Measurements from ENCODE around the gene KRTAP10-11. TPM values are rescaled to one million over a fixed set of nuclear protein-coding genes. Genes with fewer than 3 reads are reported as not detected.
"Not testable (repeated sequence)": the region's sequence is repeated elsewhere in the genome, so short reads cannot be mapped to it uniquely, and the experiment has no call there.

KRTAP10-11 gene
- total and polyA plus RNA-seq, 3 donors from 2014 or later, result 0.37 TPM; not detected in 2

- DNase-seq, result no peak
- Histone ChIP-seq H3K27me3 (no peaks in the 10 kb centered on the region), H3K36me3 (ENCODE audit: low read depth, missing control alignments) (no peaks in the 10 kb centered on the region), H3K27ac (no peak within 1 kb of the TSS), H3K4me3 (no peak within 1 kb of the TSS), H3K4me1 (no peaks in the 10 kb centered on the region), H3K9me3 (no peaks in the 10 kb centered on the region)
- intact Hi-C loops (cut with DNase I; ENCODE audit: low total_unique reads), result no loop called here
- 80% methylated on average over 24 to 26 of the region's 26 CpGs for WGBS, 2 donors
- no peak for TF ChIP-seq CTCF (IDR thresholded peaks at IDR 0.05)
- TF ChIP-seq POLR2A (IDR thresholded peaks at IDR 0.05), result no peak
Observed at GRCh38 chr21:44657635-44658540, 11.7 kb downstream of the KRTAP10-11 start, which contains the start of gene KRTAP12-3. KRTAP12-3 (plus strand) TSS chr21:44657932; CDS start chr21:44657980, 48 bp downstream.

- Histone ChIP-seq H3K4me3 (no peak overlapping the region), H3K36me3 (ENCODE audit: low read depth, missing control alignments) (no peaks in the 10 kb centered on the region), H3K9me3 (no peaks in the 10 kb centered on the region), H3K27ac (no peak overlapping the region), H3K4me1 (no peaks in the 10 kb centered on the region), H3K27me3 (no peaks in the 10 kb centered on the region)
- 81 to 82% methylated on average over 5 of the region's 5 CpGs for WGBS, 2 donors
- no peak for DNase-seq
- TF ChIP-seq CTCF (IDR thresholded peaks at IDR 0.05), result no peak
- no peak for TF ChIP-seq POLR2A (IDR thresholded peaks at IDR 0.05)
- intact Hi-C loops (cut with DNase I; ENCODE audit: low total_unique reads), result no loop called here
Observed at GRCh38 chr21:44658541-44658910, 12.3 kb downstream of the KRTAP10-11 start.

- H3K27ac ChIP-seq, result no peak overlapping the region
- no peaks in the 10 kb centered on the region for H3K4me1 ChIP-seq
- H3K4me3 ChIP-seq, result no peak overlapping the region
- no peaks in the 10 kb centered on the region for H3K9me3 ChIP-seq
- H3K27me3 ChIP-seq, result no peaks in the 10 kb centered on the region
- no peak for TF ChIP-seq POLR2A (IDR thresholded peaks at IDR 0.05)
- no peak for TF ChIP-seq CTCF (IDR thresholded peaks at IDR 0.05)
- intact Hi-C loops (cut with DNase I; ENCODE audit: low total_unique reads), result no loop called here
- no peak for DNase-seq
- WGBS, 2 donors, result 70 to 77% methylated on average over 10 to 11 of the region's 11 CpGs
- no peaks in the 10 kb centered on the region for H3K36me3 ChIP-seq (ENCODE audit: low read depth, missing control alignments)
Observed at GRCh38 chr21:44658913-44659595, 12.8 kb downstream of the KRTAP10-11 start.

DNA sequence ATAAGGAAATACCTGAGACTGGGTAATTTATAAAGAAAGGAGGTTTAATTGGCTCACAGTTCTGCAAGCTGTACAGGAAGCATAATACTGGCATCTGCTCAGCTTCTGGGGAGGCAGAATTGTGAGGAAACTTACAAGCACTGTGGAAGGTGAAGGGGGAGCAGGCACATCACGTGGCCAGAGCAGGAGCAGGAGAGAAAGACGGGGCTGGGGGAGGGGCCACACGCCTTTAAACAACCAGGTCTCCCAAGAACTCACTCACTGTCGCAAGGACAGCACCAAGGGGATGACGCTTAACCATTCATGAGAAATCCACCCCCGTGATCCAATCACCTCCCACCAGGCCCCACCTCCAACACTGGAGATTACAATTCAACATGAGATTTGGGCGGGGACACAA is 15.4 kb downstream of the KRTAP10-11 start:
- H3K4me1 ChIP-seq; H3K4me3 ChIP-seq; H3K27me3 ChIP-seq; intact Hi-C loops (cut with DNase I; ENCODE audit: low total_unique reads); H3K36me3 ChIP-seq (ENCODE audit: low read depth, missing control alignments); DNase-seq; H3K27ac ChIP-seq; H3K9me3 ChIP-seq: not testable (repeated sequence)
- WGBS, 2 donors, result 39 to 40% methylated on average over 7 of the region's 7 CpGs

GRCh38 chr21:44664691-44665090 is 18.5 kb downstream of the KRTAP10-11 start:
- Histone ChIP-seq H3K9me3 (no peaks in the 10 kb centered on the region), H3K36me3 (ENCODE audit: low read depth, missing control alignments) (no peaks in the 10 kb centered on the region), H3K27ac (no peak overlapping the region), H3K4me3 (no peak overlapping the region), H3K27me3 (no peaks in the 10 kb centered on the region), H3K4me1 (no peaks in the 10 kb centered on the region)
- TF ChIP-seq POLR2A (IDR thresholded peaks at IDR 0.05) (no peak), CTCF (IDR thresholded peaks at IDR 0.05) (no peak)
- intact Hi-C loops (cut with DNase I; ENCODE audit: low total_unique reads), result no loop called here
- 83 to 87% methylated on average over 5 of the region's 5 CpGs for WGBS, 2 donors
- DNase-seq, result no peak
